A673 (cell line): ENCODE measurements around the gene BEAN1.

Source experiments
- EZH2 ChIP-seq: fragments of 200-600 bp; sonication (generic); IDR thresholded peaks from 2 replicates; pipeline ENCODE4 v1.6.1; 2017; ENCODE audit warnings: borderline replicate concordance, low read depth, mild to moderate bottlenecking, mixed read lengths, antibody characterized with exemption, low read length; ENCODE audit not compliant: poor library complexity, severe bottlenecking
- TF ChIP-seq, protein P1 (sequence below): fragments of 300-800, 200-600 bp; sonication (generic); conservative IDR thresholded peaks from 2 replicates; pipeline ENCODE4 v1.5.1; 2017; ENCODE audit warnings: low read depth, mild to moderate bottlenecking, antibody characterized with exemption, low read length, moderate library complexity, mixed read lengths

DNA sequence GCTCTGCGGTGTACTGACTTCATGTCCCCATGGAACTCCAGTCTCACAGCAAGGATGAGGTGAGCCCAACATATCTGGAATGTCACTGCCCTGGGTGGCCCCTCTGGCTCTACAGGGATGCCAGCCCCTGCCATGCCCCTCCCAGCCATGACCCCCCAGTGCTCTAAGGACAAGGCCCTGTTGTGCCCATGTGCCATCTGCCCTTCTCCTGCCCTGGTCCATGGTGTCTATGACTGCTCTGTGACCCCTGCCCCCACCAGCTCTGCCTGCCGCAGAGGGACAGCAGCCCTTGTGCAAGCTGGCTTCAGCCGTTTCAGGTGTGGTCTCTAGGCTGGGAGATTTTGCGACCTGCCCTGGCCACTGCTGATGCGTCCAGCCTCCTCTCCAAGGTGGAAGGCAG lies 82.5 kb downstream of the BEAN1 start:
- TF ChIP-seq, protein P1, sequence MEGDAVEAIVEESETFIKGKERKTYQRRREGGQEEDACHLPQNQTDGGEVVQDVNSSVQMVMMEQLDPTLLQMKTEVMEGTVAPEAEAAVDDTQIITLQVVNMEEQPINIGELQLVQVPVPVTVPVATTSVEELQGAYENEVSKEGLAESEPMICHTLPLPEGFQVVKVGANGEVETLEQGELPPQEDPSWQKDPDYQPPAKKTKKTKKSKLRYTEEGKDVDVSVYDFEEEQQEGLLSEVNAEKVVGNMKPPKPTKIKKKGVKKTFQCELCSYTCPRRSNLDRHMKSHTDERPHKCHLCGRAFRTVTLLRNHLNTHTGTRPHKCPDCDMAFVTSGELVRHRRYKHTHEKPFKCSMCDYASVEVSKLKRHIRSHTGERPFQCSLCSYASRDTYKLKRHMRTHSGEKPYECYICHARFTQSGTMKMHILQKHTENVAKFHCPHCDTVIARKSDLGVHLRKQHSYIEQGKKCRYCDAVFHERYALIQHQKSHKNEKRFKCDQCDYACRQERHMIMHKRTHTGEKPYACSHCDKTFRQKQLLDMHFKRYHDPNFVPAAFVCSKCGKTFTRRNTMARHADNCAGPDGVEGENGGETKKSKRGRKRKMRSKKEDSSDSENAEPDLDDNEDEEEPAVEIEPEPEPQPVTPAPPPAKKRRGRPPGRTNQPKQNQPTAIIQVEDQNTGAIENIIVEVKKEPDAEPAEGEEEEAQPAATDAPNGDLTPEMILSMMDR, result no peak
- no peak for TF ChIP-seq EZH2
